GM18520 (cell line): Measurements from ENCODE around the gene EN1.

Experiments
- ATAC-seq: cut with Tn5 transposase; IDR thresholded peaks from one replicate; pipeline ENCODE4 v1.9.1; 2021; ENCODE audit not compliant: unreplicated experiment

Gene EN1

GRCh38 chr2:118822572-118822971 lies 24.9 kb downstream of the EN1 start:
- no peak for ATAC-seq

DNA sequence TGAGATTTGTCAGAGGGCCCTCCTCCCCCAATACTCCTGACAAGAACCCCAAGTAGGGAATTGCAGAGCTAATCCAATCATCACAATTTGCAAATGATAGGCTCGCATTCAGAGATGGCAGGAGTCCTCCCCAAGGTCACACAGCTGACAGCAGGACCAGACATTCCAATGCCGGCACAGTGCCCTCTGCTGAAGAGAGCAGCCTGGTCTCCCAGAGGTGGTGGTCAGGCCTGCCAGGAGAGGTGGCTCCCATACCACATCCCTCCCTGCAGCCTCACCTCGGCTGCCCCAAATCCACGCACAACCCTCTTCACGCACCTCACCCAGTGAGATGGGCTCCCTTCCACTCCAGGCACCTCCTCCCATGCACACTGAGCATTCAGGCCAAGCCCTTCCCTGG lies 25.4 kb downstream of the EN1 start:
- no peak for ATAC-seq

- no peak for ATAC-seq
These were observed 30.0 kb downstream of the EN1 start for GRCh38 chr2:118817469-118817868.

DNA sequence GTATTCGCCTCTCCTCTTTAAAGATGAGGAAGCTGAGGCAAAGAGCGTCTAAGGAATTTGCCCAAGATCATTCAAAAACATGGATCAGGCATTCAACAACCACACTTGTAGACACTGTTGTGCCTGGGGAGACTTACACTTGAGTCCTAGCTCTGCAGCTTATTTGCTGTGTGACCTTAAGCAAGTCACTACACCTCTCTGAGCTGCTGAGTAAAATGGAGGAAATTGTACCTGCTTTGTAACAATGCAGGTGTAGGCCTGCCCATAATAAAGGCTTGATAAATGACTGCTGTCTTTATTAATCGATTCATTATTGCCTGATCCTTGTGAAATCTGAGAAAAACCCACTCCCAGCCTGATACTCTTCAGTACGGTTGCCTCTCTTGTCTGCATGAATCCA lies 30.8 kb downstream of the EN1 start:
- ATAC-seq: no peak

GRCh38 chr2:118815731-118816130 lies 31.7 kb downstream of the EN1 start:
- no peak for ATAC-seq

- no peak for ATAC-seq
These were observed 32.1 kb downstream of the EN1 start for GRCh38 chr2:118815314-118815713.

DNA sequence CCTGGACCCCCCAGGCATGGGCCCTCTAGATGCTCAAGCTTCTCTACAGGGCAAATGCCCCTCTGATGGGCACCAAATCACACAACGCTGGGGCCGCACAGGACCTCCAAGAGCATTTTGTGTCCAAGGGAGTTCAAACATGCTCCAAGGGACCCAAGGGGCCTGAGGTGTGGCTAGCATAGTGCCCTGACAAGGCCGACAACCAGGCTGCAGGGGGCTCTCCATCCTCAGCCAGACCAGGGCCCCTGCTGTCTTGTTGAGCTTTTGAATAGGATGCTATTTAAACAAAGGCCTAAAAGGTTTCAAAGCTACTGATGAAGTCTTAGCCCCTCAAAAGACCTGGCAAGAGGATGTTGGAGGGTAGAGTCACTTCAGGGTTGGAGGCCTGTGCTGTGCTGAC lies 33.1 kb downstream of the EN1 start:
- ATAC-seq: no peak

- no peak for ATAC-seq
These were observed 33.7 kb downstream of the EN1 start for GRCh38 chr2:118813601-118814339.

DNA sequence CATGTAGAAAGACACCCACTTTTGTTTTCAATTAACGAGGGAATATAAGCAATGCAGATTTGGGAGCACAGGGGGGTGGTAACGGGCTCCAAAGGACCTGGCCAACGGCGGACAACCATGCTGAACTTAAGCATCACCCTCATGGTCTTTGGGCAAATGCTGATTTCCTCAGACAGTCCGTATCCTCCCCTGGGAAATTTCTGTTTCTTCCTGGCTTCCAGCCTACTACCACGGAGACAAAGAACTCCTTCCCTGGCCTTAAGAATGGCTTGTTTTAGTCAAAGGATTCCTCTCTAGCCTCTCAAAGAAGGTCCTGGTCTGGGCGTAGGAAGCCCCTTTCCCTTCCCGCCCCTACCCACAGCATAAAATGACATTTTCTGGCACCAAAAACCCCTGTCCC lies 34.3 kb downstream of the EN1 start:
- ATAC-seq: no peak

GRCh38 chr2:118812552-118812951 lies 34.9 kb downstream of the EN1 start:
- no peak for ATAC-seq

DNA sequence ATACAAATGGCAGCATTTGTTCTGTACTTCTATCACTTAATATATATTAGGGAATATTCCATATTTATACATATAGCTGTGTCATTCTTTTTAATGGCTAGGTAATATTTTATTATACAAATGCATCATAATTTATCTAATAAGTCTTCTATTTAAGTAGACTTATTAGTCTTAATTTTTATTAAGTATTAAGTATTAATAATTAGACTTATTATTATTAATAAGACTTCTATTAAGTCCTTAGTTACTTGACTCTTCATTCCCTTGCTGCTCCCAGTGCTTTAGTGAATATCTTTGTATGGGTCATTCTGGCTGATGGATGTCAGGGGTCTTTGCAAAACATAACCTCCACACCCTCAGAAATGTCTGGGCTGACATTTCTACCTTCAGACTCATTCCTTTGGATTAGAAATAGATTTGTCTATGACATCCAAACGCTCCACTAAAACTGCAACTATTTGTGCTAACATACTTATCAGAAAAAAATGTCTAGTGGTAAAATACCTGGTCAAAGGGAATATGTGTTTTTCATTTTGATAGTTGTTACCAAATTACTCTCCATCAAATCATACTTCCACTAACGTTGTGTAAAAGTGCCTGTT lies 35.8 kb downstream of the EN1 start:
- ATAC-seq: no peak

GRCh38 chr2:118810766-118811165 lies 36.7 kb downstream of the EN1 start:
- no peak for ATAC-seq

DNA sequence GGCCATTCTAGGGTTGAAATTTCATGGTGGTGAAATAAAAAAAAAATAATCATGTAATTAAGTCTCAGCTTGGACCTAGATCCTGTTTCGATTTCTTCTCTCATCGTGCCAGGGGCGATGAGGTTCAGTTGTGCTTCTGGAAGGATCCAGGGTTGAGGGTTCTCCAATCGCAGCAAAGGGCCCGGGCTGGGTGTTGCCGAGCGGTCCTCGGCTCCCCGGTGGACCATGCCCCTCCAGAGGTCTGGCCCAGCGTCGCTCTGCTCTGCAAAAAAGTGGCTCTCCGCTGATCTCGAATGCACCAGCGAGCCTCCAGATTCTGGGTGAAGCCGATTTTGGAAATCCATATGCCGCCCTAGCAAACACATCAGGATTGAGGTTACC lies 39.0 kb downstream of the EN1 start:
- ATAC-seq: no peak

DNA sequence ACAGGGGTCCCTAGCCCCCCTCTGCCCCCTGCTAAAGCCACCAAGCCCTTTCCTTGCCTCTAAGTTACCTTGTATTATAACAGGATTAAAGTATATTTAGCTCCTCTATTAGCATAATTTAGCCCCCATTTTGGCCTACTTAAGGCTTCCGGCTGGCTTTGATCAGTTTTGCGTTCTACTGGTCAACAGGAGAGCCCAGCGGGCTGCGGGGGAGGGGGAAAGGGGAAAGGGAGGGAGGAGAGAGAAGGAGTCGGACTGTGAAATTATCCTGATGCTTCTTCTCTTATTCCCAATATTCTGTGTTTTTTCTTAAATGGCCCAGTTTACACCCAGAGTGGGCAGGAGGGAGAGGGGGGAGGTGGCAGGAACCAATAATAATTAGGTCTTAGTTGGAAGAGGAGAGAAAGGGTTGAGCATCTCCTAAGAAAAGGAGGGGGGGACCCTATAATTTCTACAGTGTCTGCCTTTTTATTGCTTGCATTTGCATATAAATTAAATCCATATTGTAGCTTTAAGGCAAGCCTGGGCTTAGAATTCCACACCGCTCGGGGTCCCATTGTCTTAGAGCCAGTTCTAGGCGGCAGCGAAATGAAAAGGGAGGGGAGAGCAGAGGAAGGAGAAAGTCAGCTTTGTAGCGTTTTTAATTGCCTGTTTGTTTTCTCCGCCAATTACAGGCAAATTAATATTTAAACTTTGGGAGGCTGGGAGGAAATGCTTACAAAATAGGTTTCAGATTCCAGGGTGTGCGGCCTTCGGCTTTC lies 39.6 kb downstream of the EN1 start:
- no peak for ATAC-seq

DNA sequence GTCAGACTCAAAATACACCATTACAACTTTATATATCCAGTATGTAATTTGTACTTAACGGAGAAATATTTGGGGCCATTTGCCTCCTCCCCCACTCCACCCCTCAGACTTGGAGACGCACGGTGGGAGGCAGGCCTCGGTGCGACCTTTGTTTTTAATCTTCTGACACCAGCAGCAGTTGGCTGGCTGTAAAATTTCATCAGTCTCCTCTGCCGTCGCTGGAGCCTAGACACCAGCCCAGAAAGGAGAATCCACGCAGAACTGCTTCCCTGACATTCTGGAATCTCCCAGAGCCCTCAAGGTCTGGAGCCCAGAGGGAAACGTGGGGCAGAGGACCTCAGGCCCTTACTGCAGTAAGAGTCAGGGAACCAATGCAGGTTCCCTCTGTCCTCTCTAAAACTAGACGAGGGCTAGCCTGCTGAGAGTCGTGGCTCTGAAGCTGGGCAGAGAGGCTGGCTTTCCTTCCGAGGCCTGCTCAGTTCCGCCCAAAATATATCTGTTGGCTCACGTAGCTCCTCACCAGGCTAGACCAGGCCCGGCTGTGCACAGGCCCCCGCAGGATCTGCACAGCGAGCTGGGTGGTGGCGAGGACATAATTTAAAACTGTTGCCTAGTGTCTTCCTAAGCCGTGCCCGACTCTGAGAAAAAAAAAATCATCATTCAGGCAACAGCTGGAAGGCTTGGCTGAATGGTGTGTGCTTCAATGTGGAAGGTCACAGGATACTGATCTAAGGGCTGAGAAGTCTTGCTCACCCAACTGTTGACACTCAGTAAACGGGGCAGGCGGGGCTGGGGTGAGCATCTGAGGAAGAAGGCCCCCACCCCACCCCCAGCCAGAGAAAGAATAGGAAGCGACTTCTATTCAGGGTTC lies 40.4 kb downstream of the EN1 start:
- no peak for ATAC-seq

GRCh38 chr2:118805064-118805690 lies 42.3 kb downstream of the EN1 start:
- ATAC-seq: no peak

GRCh38 chr2:118803012-118803411 lies 44.4 kb downstream of the EN1 start:
- ATAC-seq: no peak

DNA sequence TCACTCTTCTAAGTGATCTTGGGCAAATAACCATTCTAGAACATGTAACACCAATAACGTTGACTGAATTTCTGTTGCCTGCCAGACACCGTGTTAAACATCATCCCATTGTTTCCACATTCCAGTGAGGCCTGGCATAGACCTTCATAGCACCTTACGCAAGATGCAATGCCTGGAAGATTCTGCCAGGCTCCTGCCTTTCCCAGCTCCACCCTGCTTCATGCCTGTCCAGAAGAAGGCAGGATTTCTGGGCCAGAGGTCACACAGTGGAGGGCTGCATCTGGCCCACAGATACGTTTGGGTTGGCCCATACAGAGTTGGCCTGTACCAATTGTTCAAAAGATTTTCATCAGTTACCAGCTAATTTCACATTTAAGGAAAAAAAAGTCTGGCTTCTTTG lies 46.3 kb downstream of the EN1 start:
- no peak for ATAC-seq

- no peak for ATAC-seq
These were observed 46.7 kb downstream of the EN1 start for GRCh38 chr2:118800736-118801135.

DNA sequence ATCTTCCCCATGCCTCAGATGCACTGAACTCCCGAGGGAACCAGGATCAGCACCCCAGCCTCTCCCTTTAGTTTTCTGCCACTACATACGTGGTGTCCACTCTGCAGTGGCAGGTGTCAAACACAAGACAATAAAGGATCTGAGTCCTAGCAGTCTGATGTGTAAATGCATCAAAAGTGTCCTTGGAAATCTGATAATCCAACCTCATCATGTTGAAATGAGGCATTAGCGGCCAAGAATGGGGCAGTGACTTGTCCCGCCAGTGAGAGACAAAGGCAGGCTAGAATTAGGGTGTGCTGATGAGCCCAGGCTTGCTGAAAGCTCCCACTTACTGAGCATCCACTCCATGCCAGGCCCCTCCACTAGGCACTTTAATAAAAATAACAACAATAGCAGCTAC lies 52.9 kb downstream of the EN1 start:
- no peak for ATAC-seq
